ENCODE measurements around the gene DNMT3B.

- TF ChIP-seq CTCF (IDR thresholded peaks at IDR 0.05; ENCODE audit: low read length) (no peak), EZH2 (IDR thresholded peaks at IDR 0.05; ENCODE audit: borderline replicate concordance, low read length) (no peak)
These were observed at the start of gene DNMT3B for GRCh38 chr20:32761831-32762753.

All from OCI-LY1 (cell line).